DMS153 (cell line): Measurements from ENCODE around the gene ST13.
"Not testable (repeated sequence)": the region's sequence is repeated elsewhere in the genome, so short reads cannot be mapped to it uniquely, and the experiment has no call there.

Experiments used
- DNase-seq: peaks from one replicate; lab custom pipeline; 2025; lab: John Stamatoyannopoulos, UW

Gene ST13

GRCh38 chr22:40838486-40838885, 18.0 kb downstream of the ST13 start:
- DNase-seq: no peak

DNA sequence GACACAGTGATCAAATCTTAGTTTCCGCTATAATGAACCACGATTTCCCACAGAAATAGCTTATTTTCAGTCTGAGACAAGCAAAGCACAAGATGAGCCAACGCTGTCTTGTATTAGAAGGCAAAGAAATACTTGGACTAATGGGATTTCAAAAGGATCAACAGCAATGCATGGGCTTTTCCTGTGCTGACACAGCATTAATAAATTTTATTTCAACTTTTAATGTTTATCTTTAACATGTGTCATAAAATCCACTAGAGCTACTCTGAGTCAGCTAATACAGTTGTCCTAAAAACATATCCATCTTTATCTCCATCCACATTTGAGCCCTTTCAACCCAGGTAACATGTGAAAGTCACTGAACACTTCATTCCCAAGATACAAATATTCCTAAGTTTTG, 21.8 kb downstream of the ST13 start:
- no peak for DNase-seq

DNA sequence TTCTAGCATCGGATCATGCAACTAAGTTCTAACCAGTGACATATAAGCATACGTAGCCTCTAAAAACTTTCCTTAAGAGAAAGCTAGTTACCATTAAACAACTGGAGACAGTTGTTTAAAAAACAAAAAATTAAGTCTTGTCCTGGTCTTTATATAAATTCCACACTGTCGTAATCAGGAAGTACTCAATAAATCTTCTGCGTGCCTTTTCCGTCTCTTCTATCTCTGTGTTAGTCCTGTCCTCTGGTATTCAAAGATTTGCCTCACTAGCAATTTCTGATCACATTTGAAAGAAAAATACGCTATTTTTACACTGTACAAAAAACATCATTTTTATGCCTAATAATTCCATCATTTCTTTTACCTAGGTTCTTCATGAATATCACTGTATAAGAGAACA, 27.3 kb downstream of the ST13 start:
- no peak for DNase-seq

DNA sequence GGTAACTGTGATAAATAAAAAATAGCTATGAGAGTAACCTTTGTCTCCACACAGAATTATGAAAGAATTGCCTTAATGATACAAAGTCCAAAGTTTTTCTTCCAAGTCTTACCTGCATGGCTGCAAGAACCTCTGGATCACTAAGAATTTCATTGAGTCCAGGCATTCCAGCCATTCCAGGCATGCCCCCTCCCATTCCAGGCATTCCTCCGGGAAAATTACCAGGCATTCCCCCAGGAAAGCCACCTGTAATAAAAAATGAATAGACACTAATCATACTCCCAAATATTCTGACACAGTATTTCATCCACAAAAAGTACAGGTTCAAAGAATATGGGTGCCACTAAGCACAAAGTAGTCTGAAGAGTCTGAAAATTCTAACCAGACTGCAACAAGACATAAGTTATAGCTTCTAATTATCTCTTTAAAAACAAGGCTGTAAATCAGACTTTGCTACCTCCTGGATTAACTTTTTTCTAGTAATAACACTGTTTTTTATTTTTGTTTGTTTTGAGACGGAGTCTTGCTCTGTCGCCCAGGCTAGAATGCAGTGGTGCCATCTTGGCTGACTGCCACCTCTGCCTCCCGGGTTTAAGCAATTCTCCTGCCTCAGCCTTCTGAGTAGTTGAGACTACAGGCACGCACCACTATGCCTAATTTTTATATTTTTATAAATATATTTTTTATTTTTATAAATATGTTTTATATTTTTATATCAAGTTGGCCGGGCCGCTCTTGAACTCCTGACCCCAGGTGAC, 29.3 kb downstream of the ST13 start:
- no peak for DNase-seq

GRCh38 chr22:40826292-40826691, 30.1 kb downstream of the ST13 start:
- DNase-seq: not testable (repeated sequence)

DNA sequence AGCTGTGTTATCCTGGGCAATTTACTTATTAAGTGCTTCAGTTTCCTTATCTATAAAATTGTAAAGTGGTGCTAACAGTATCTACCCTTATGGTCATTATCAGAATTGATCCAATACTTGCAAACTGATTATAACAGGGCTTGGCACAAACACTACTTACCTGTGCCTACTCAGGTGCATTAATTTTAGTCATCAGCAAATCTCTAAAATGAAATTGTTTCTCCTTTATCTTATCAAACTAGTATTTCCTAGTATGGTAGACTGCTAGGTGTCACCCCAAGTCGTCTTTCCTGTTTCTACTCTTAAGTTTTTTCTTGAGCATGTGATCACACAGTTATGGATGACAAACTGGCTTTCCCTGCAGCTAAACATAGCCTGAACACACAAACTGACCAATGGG, 33.0 kb downstream of the ST13 start:
- DNase-seq: no peak

DNA sequence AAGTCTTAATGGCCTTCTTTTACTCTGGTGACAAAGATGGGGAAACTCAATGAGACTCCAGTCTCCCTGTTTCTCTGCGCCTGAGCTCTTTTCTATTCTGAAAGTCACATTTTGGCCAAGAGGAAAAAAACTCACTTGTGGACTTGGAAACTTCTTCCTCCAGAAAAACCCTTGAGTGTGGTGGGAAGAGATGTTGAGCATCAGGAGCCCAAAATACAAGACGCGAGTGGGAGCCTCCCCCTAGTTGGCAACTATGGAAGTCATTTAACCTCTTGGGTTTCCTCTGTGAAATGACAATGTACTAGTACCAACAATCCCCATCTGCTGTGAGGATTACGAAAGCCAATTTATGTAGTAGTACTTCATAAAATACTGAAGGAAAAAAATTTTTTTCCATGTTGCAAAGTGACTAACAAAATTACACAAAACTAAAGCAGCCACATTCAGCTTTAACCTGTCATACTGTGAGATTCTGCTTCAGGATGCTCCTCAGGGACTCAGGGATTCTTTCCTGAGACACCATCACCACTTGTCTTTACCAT, 36.8 kb downstream of the ST13 start:
- DNase-seq: no peak

DNA sequence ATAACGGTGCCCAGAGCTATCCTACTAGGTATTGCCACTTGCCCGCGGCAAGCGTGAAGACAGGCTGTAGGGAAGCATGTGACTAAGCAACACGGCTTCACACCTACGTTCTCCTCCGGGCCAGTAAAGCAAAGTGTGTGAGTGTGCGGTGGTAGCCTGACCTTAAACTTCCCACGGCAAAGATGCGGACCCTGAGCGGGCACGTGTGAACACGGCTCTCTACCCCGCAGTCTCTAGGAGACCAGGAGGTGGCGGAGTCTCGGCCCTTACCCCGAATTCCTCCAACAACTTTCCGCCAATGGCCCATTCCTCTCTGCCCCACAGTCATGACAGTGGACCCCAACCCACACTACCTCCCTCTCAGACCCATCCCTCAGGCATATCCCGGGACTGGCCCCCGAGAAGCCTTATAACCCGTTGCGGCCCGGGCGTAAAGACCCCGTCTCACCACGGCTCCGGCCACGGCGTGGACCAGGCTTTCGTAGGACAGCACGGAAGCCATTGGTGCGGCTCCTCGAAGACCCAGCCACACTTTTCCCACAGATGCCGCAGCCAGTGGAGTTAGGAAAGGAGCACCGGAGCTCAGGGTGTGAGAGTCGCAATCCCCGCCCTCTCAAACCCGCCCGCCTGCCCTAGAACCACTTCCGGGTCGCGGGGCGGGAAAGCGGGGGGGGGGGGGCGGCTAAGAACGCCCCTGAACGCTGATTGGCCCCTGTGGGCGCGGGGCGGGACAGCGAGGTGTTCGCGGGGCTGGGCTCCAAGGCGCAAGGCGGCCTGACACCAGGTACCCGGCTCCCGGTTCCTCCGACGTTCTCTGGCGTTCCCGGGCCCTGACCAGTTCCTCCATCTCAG, 37.5 kb downstream of the ST13 start, which contains the start of gene SLC25A17:
TSS of gene SLC25A17 (minus strand) at position 600 of the 852 bp plus-strand sequence. CDS start at position 502, 98 bp downstream.
- DNase-seq: peak; percentile 87

DNA sequence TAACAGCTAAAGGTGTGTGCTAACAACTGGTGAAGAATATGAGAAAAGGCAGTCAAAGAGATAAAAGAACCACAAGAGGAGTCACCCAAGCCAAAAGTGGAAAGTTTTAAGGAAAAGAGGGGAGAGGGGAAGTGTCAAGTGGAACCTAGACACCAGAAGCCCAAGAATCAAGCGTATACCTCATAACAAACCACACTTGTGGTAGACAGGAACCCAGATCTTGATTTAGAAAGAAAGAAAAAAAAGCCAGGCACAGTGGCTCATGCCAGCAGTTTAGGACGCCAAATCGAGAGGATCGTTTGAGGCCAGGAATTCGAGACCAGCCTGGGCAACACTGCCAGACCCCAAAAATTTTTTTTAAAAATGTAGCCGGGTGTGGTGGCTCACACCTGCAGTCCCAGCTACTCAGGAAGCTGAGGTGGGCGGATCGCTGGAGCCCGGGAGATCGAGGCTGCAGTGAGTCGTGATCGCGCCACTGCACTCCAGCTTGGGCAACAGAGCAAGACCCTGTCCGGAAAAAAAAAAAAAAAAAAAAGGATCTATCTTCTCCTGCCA, 38.2 kb downstream of the ST13 start:
- no peak for DNase-seq

- no peak for DNase-seq
These were observed 38.7 kb downstream of the ST13 start for GRCh38 chr22:40817737-40818136.

GRCh38 chr22:40813912-40814315, 42.5 kb downstream of the ST13 start:
- DNase-seq: no peak

DNA sequence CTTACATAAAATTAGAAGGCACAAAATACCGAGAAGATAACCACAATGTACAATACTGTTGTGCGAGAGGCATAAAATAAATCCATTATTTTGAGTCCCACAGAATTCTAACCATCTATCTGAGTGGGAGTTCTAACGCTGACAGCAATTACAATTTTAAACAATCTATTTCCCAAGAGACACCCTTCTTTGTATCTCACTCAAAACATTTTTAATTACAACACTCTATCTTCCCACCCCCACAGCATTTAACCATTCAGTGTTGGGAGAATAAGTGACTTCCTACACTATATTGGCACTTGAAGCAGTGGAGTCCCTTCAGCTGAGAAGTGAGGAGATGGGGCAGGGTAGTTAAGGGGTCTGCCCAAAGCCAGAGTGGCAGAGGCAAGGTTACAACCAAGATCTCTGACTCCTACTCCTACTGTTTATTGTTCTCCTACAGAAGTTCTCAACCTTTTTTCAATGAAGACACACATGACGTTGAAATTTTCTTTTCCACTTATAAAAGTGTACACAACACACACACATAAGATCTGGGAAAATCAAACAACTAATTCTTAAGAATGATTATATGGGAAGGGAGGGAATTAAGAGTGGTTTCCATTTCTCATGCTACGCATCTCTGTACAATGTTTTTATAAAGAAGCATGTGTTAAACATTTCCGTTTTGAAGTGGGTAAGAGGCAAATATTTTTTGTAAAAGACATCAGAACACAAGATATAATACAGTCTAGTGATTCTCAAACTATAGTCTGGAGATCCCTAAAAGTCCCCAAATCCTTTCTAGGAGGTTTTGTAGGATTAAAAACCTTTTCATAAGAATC, 48.2 kb downstream of the ST13 start:
- DNase-seq: no peak

DNA sequence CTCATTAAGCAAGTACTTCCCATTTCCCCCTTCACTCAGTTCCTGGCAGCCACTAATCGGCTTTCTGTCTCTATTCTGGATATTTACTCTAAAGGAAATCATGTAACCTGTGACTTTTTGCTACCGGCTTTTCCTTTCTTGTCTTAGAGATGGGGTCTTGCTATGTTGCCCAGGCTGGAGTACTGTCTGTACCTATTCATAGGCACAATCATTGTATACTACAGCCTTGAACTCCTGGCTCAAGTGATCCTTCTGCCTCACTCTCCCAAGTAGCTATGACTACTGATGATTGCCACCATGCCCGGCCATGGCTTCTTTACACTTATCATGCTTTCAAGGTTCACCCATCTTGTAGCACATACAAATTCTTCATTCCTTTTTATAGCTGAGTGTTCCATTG, 49.7 kb downstream of the ST13 start:
- no peak for DNase-seq

DNA sequence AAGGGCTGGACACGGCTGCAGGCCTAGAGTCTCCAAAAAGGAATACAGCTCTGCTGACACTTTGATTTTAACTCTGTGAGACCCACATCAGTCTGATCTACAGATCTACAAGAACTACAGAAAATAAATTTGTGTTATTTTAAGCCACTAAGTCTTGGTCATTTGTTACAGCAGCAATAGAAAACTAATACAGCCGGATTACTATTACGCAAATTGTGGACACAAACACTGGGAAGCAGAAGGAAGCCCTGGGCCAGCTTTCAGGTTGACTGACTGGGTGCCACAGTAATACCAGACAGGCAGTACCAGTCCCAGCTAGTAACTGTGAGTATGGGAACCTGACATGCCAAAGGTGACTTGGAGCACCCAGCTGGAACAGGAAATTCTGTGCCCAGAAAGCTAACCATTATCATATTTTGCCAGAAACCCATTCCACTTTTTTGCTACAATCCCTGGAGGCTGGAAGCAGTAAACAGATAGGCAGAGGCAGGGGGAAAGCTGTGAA, 50.7 kb downstream of the ST13 start:
- no peak for DNase-seq

- DNase-seq: no peak
These were observed 51.2 kb downstream of the ST13 start for GRCh38 chr22:40805239-40805638.

GRCh38 chr22:40803321-40803720, 53.1 kb downstream of the ST13 start:
- DNase-seq: no peak

DNA sequence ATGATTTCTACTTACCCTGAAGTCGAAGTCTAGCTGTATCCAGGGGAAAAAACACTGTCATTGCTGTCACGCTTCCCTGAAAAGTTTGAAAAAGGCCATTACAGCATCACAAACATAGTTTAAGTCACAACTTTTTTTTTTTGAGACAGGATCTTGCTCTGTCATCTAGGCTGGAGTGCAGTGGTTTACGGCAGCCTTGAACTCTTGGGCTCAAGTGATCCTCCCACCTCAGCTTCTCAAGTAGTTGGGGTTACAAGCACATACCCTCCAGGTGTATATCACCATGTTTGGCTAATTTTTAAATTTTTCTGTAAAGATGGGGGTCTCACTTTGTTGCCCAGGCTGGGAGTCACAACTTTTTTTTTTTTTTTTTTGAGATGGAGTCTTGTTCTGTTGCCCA, 57.4 kb downstream of the ST13 start:
- DNase-seq: no peak

DNA sequence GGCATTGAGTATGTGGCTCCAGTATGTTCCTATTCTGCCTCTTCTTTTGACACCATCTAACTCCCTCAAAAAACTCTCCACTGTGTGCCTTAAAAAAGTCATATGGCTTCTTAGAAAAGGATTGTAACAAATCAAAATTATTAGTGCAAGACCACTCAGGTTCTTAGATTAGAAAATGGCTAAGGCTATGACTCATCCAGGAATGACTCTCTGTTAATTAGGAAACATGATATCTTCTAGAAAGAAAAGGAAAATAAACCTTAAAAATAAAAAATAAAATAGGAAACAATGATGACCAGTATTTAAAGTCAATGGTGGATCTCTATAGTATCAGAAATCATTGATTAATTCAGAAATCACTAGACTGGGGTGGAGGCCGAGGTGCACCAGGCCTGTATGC, 59.0 kb downstream of the ST13 start:
- no peak for DNase-seq

GRCh38 chr22:40792451-40792850, 64.0 kb downstream of the ST13 start:
- no peak for DNase-seq

- no peak for DNase-seq
These were observed 65.2 kb downstream of the ST13 start for GRCh38 chr22:40791241-40791640.

DNA sequence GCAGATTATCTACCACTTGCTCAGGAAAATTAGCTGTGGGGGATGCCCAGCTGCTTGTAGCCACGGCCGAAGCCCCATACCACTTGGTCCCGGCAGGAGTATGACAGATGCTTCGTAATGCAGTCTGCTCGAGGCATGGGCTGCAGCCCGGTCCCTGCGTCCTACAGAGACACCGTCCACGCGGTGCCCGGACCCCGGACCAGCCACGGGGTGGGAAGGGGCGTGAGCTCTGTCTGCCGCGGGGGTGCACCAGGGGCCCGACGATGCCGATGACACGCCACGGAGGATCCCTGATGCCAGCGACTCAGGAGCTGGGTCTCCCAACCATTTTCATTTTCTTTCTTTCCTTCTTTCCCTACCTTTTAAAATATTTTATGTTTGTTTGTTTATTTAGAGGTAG, 67.3 kb downstream of the ST13 start:
- no peak for DNase-seq

GRCh38 chr22:40782521-40782920, 73.9 kb downstream of the ST13 start:
- no peak for DNase-seq
